Amygdala (tissue), 56 donors: ENCODE data around the gene AGAP3.
"Not testable (repeated sequence)": the region's sequence is repeated elsewhere in the genome, so short reads cannot be mapped to it uniquely, and the experiment has no call there.

ENCODE experiments used
- DNase-seq, 56 donors: peaks; one replicate each; lab custom pipeline; 2025; lab: John Stamatoyannopoulos, UW

AGAP3 gene

GRCh38 chr7:151085691-151086620, at the start of gene AGAP3:
Gene AGAP3 (plus strand): TSS chr7:151086475. CDS start chr7:151086742, 267 bp downstream.
- peak; percentile 32 to 93 (median 80) for DNase-seq

GRCh38 chr7:151038951-151039849, 47.1 kb upstream of the AGAP3 start:
- peak in 2 of 56 donors; percentile 25 to 50 for DNase-seq

- DNase-seq: no peak
Observed at GRCh38 chr7:151039850-151040548, 46.3 kb upstream of the AGAP3 start.

- DNase-seq: no peak
Observed at GRCh38 chr7:151040616-151041375, 45.5 kb upstream of the AGAP3 start.

GRCh38 chr7:151043449-151043848, 42.8 kb upstream of the AGAP3 start:
- DNase-seq: not testable (repeated sequence)

- DNase-seq: no peak
Observed at GRCh38 chr7:151043959-151044358, 42.3 kb upstream of the AGAP3 start.

DNA sequence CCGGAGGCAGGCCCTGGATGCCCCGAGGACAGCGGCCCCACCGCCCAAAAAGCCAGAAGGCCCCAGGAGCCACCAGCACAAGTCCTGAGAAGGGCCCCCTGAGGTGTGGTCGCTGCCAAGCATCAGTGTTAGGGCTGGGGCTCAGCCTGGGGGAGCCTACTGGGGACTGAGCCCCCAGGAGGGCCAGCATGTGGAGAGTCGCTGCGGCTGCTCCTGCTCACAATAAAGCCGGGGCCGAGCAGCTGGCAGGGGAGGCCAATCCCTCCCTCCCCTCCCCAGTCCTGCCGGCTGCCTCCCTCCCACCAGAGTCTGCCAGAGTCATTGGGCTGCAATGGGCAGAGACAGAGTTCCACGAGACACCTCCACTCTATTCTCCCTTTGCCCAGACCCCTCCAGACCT, 41.0 kb upstream of the AGAP3 start:
- DNase-seq: no peak

DNA sequence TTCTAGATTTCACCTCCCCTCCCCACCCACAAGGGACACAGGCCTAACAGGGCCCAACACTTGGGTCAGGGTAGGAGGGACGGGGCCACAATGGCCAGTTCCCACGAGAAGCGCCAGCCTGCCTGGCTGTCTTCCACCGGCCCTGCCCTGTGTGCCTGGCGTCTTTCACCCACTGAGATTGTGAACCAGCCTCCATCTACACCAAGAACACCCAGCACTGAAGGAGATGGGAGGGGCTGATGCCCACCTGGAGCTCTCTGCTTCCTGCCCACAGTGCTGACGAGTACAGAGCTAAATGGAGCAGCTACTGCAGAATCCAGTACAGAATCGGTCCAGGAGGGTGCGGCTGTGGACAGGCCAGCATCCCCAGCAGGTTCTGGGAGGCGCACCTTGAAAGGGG, 40.3 kb upstream of the AGAP3 start:
- DNase-seq: peak in 6 of 56 donors; percentile 5 to 41 (median 26)

DNA sequence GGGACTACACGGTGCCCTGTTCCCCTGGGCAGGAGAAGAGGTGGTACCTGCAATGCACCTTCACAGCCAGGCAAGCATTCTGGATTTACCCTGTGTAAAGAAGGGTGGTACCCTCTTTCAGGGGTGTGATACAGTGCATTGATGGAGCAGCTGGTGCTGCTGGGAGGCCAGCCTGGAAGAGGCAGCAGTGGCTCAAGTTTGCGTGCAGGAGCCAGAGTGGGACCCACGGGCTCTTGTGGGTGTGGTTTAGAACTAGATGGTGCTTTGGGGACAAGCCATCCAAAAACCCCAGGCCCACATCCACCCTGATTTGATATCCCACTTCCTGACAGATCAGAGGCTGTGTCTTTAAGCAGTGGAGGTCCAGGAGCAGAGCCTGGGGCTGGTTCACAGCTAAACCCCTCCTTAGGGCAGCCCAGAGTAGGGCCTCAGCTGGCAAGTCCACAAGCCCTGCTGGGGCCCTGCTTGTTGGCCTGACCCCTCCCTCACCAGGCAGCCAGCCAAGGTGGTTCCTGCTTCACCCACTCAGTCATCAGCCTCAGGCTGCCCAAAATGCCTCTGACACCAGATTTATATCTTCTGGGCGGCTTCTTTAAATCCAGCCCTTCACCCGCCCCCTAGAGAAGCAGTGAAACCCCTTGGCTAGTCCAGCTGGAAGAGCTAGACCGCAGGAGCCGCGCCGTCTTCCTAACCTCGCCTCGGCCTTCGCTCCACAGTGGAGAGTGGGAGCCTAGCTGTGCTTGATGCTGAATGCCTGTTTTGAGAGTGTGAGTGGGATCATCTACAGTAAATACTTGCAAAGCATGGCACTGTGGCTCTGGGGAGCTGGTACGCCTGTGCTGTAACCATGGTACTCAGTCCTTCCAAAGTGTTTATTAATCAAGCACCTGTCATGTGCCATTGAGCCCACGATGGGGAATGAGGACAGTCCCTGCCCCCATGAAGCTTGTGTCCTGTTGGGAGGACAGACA, 39.4 kb upstream of the AGAP3 start:
- peak in 12 of 56 donors; percentile 12 to 57 (median 31) for DNase-seq

DNA sequence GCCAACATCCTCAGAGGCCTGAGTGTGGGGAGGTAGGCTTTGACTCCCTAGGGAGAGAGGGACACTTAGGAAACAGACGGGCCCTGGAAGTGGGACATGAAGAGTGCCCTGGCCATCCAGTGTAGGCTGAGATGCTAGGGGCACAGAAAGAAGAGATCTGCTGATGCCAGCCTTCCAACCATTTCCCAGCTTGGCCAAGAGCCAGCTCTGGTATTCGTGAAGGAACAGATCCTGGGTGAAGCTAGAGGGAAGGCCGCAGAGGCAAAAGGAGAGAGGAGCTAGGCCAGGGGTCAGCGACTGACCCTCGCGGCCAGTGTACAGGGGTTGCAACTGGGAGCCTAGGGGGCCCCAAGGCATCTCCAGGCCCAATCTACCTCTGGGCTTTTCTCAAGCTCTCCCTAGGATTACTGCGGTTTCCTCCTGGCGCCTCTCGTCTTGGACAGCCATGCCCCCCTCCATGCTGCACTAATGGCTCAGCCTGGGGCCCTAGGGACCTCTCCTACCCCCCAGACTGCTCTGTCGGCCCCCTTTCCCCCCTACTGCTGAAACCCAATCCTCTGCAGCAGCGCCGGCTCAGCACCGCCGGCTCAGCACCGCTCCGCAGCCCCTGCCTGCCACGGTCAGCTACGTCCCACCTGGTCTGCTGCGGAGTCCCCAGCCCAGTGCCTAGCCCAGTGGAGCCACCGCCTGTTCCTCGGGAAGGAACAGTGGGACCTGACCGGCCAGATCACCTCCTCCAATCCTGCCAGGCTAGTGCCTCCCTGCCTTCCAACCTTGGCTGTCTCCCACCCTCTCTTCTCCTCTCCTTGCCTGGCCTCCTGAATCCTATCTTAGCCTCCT, 38.1 kb upstream of the AGAP3 start, which contains the start of gene ASIC3:
Gene ASIC3 (plus strand): TSS at position 556 of the 840 bp plus-strand sequence. CDS start 355 bp downstream, outside the sequence.
- DNase-seq: peak in 2 of 56 donors; percentile 23 to 28

DNA sequence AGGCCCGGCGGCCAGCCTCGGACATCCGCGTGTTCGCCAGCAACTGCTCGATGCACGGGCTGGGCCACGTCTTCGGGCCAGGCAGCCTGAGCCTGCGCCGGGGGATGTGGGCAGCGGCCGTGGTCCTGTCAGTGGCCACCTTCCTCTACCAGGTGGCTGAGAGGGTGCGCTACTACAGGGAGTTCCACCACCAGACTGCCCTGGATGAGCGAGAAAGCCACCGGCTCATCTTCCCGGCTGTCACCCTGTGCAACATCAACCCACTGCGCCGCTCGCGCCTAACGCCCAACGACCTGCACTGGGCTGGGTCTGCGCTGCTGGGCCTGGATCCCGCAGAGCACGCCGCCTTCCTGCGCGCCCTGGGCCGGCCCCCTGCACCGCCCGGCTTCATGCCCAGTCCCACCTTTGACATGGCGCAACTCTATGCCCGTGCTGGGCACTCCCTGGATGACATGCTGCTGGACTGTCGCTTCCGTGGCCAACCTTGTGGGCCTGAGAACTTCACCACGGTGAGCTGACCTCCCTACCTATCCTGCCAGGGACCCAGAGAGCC, 37.3 kb upstream of the AGAP3 start:
- no peak for DNase-seq

DNA sequence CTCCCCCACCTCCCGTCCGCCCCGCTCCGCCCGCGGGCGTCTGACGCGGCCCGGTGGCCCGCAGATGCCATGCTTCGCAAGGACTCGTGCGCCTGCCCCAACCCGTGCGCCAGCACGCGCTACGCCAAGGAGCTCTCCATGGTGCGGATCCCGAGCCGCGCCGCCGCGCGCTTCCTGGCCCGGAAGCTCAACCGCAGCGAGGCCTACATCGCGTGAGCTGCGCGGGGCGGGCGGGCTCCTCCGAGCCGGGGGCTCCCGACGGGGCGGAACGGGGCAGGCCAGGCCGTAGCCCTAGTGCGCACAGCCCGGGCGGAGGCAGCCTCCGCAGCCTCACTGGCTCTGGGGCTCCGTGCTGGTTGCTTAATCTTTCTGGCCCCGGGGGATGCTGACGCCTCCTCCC, 35.2 kb upstream of the AGAP3 start:
- peak in 20 of 56 donors; percentile 2 to 52 (median 28) for DNase-seq

DNA sequence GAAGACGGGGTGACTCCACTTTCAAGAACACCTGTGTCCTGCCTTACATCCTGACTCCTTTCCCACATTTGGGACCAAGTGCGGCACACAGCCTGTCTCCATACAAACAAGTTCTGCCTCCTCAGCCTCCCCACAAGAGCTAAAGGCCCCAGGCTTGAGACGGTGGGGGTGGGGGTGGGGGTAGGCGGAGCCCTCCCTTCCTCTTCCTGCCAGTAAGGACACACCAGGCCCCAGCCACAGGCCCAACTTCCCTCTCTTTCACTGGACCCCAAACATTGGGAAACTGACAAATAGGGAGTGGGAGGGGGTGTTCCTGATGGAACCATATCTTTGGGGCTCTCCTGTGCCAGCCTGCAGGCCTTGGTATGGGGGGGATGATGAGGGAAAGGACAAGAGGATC, 33.2 kb upstream of the AGAP3 start:
- DNase-seq: no peak

GRCh38 chr7:151053751-151054150, 32.5 kb upstream of the AGAP3 start:
- no peak for DNase-seq

GRCh38 chr7:151056283-151056665, 30.0 kb upstream of the AGAP3 start:
- no peak for DNase-seq

GRCh38 chr7:151056666-151057505, 29.4 kb upstream of the AGAP3 start:
- DNase-seq: peak in 1 of 56 donors; percentile 28
